OCI-LY1 (cell line): ENCODE data around the gene IL1F10.

Experiments
- H2AFZ ChIP-seq: fragments of 200-600 bp; sonication (generic), shearing (Covaris generic); 2 replicates; pipeline ENCODE4 v1.6.0; 2014; ENCODE audit warnings: antibody characterized with exemption, mild to moderate bottlenecking, low read length
- H3F3A ChIP-seq: fragments of 200-600 bp; sonication (generic), shearing (Covaris generic); 2 replicates; pipeline ENCODE4 v1.6.0; 2014; ENCODE audit warnings: mild to moderate bottlenecking, antibody characterized with exemption, low read length, moderate library complexity; ENCODE audit not compliant: insufficient read depth
- H3K27ac ChIP-seq: fragments of 200-600 bp; sonication (generic); 2 replicates; pipeline ENCODE4 v1.5.1; 2014; ENCODE audit warnings: low read length, mixed run types, mild to moderate bottlenecking, low read depth; ENCODE audit not compliant: poor library complexity, severe bottlenecking
- H3K27me3 ChIP-seq: fragments of 200-600 bp; sonication (generic); 2 replicates; pipeline ENCODE4 v1.6.0; 2014; ENCODE audit warnings: antibody characterized with exemption, mild to moderate bottlenecking, low read length, moderate library complexity; ENCODE audit not compliant: insufficient read depth
- H3K36me3 ChIP-seq: fragments of 200-600 bp; sonication (generic); 2 replicates; pipeline ENCODE4 v1.6.1; 2014; ENCODE audit warnings: mild to moderate bottlenecking, antibody characterized with exemption, low read length, moderate library complexity, mixed read lengths; ENCODE audit not compliant: insufficient read depth
- H3K4me1 ChIP-seq: fragments of 200-600 bp; sonication (generic); 2 replicates; pipeline ENCODE4 v1.5.1; 2014; ENCODE audit warnings: mild to moderate bottlenecking, low read length, moderate library complexity; ENCODE audit not compliant: insufficient read depth, severe bottlenecking
- H3K4me2 ChIP-seq: fragments of 200-600 bp; sonication (generic), shearing (Covaris generic); 2 replicates; pipeline ENCODE4 v1.6.1; 2014; ENCODE audit warnings: low read length
- H3K4me3 ChIP-seq: fragments of 200-600 bp; sonication (generic); 2 replicates; pipeline ENCODE4 v1.5.1; 2014; ENCODE audit warnings: low read length, low read depth, mild to moderate bottlenecking, mixed read lengths; ENCODE audit not compliant: poor library complexity, severe bottlenecking
- H3K79me2 ChIP-seq: fragments of 200-600 bp; shearing (Covaris generic); 2 replicates; pipeline ENCODE4 v1.6.1; 2016; ENCODE audit warnings: mixed run types, low read length, mixed read lengths; ENCODE audit not compliant: insufficient read depth
- H3K9ac ChIP-seq: fragments of 200-600 bp; sonication (generic), shearing (Covaris generic); 2 replicates; pipeline ENCODE4 v1.6.1; 2014; ENCODE audit warnings: mild to moderate bottlenecking, low read length, mixed read lengths
- H3K9me2 ChIP-seq: fragments of 200-600 bp; sonication (generic), shearing (Covaris generic); 2 replicates; pipeline ENCODE4 v1.6.1; 2014; ENCODE audit warnings: low read depth, mild to moderate bottlenecking, low read length, mixed read lengths
- H3K9me3 ChIP-seq: fragments of 200-600 bp; shearing (Covaris generic); 2 replicates; pipeline ENCODE4 v1.6.1; 2014; ENCODE audit warnings: low read length, mixed read lengths
- H4K20me1 ChIP-seq: fragments of 200-600 bp; sonication (generic), shearing (Covaris generic); 2 replicates; pipeline ENCODE4 v1.6.0; 2016; ENCODE audit warnings: mild to moderate bottlenecking, low read length; ENCODE audit not compliant: insufficient read depth
- EZH2 ChIP-seq: fragments of 200-600 bp; sonication (generic), shearing (Covaris generic); IDR thresholded peaks from 2 replicates; pipeline ENCODE4 v1.8.0; 2017; ENCODE audit warnings: borderline replicate concordance, mixed run types, mild to moderate bottlenecking, antibody characterized with exemption, low read length, moderate library complexity, mixed read lengths
- TF ChIP-seq, protein P1 (sequence below): fragments of 200-600 bp; sonication (generic), shearing (Covaris generic); IDR thresholded peaks from 2 replicates; pipeline ENCODE4 v1.5.1; 2017; ENCODE audit warnings: mild to moderate bottlenecking, antibody characterized with exemption, low read length, moderate library complexity, mixed read lengths

The IL1F10 gene

DNA sequence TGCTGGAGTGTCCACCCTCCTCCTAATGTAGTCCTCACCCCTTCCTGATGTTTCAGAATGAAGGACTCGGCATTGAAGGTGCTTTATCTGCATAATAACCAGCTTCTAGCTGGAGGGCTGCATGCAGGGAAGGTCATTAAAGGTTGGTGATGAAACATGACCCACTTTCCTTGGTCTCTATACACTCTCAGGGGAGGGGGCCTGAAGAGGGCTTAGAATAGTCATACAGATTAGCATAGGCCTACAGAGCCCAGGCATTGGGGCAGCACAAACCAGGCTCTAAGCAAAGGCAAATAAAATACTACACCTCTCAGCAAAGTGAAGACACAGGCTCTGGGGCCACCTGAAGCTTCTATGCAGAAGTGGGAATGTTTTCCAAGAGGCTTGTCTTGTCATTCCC lies 7.0 kb upstream of the IL1F10 start:
- Histone ChIP-seq H3K9me3 (no peaks in the 10 kb centered on the region), H4K20me1 (no peaks in the 10 kb centered on the region), H3K27me3 (no peaks in the 10 kb centered on the region), H2AFZ (no peak overlapping the region), H3K79me2 (no peaks in the 10 kb centered on the region), H3K4me3 (no peak overlapping the region), H3K9ac (no peak overlapping the region), H3K4me1 (no peaks in the 10 kb centered on the region), H3K9me2 (no peaks in the 10 kb centered on the region), H3K27ac (no peak overlapping the region), H3K4me2 (no peak overlapping the region), H3F3A (no peaks in the 10 kb centered on the region), H3K36me3 (no peaks in the 10 kb centered on the region)
- TF ChIP-seq EZH2, result no peak
- TF ChIP-seq, protein P1, sequence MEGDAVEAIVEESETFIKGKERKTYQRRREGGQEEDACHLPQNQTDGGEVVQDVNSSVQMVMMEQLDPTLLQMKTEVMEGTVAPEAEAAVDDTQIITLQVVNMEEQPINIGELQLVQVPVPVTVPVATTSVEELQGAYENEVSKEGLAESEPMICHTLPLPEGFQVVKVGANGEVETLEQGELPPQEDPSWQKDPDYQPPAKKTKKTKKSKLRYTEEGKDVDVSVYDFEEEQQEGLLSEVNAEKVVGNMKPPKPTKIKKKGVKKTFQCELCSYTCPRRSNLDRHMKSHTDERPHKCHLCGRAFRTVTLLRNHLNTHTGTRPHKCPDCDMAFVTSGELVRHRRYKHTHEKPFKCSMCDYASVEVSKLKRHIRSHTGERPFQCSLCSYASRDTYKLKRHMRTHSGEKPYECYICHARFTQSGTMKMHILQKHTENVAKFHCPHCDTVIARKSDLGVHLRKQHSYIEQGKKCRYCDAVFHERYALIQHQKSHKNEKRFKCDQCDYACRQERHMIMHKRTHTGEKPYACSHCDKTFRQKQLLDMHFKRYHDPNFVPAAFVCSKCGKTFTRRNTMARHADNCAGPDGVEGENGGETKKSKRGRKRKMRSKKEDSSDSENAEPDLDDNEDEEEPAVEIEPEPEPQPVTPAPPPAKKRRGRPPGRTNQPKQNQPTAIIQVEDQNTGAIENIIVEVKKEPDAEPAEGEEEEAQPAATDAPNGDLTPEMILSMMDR, result no peak

DNA sequence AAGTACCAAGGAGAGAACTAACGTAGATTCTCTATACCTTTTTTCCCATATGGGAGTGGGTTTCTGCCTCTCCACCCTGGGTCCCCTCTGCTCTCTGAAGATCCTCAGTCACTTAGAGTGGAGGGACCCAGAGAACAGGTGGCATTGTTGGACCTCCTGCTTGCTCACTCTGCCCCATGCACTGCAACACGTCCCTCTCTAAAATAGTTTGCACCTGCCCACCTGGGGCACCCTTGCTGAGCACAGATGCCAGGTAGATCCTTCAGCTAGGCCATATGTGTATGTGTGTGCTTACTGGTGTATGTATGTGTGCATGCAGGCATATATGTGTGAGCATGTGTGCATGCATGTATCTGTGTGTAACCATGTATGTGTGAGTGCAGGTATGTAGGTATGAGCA lies 6.5 kb upstream of the IL1F10 start:
- no peak overlapping the region for H3K27ac ChIP-seq
- H3K9me2 ChIP-seq, result no peaks in the 10 kb centered on the region
- no peak for TF ChIP-seq EZH2
- TF ChIP-seq, protein P1, result no peak
- no peaks in the 10 kb centered on the region for H3K79me2 ChIP-seq
- no peaks in the 10 kb centered on the region for H3F3A ChIP-seq
- H3K4me1 ChIP-seq, result no peaks in the 10 kb centered on the region
- no peak overlapping the region for H3K9ac ChIP-seq
- H4K20me1 ChIP-seq, result no peaks in the 10 kb centered on the region
- no peaks in the 10 kb centered on the region for H3K36me3 ChIP-seq
- no peak overlapping the region for H3K4me3 ChIP-seq
- no peak overlapping the region for H2AFZ ChIP-seq
- H3K27me3 ChIP-seq, result no peaks in the 10 kb centered on the region
- H3K9me3 ChIP-seq, result no peaks in the 10 kb centered on the region
- no peak overlapping the region for H3K4me2 ChIP-seq

DNA sequence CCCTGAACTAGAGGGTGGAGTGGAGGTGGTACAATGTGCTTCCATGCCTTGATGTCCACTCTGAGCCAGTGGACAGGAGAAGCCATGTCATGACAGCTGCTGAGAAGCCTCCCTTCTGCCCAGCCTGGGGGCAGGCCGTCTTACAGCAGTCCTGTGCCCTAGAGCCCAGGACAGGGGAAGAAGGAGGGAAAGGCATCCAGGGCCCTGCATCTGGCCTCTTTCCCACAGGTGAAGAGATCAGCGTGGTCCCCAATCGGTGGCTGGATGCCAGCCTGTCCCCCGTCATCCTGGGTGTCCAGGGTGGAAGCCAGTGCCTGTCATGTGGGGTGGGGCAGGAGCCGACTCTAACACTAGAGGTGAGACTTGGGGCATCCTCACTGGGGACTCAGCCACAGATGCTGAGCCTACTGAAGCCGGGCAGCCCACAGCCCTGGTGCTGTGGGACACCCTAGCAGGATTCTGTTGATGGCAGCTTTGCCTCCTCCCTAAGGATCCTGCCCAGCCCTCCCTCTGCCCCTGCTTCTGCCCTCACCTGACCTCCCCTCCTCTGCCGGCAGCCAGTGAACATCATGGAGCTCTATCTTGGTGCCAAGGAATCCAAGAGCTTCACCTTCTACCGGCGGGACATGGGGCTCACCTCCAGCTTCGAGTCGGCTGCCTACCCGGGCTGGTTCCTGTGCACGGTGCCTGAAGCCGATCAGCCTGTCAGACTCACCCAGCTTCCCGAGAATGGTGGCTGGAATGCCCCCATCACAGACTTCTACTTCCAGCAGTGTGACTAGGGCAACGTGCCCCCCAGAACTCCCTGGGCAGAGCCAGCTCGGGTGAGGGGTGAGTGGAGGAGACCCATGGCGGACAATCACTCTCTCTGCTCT lies 5.6 kb upstream of the IL1F10 start:
- H3K4me3 ChIP-seq, result no peak overlapping the region
- no peak overlapping the region for H3K9ac ChIP-seq
- H3K9me3 ChIP-seq, result no peaks in the 10 kb centered on the region
- H3F3A ChIP-seq, result no peaks in the 10 kb centered on the region
- H3K4me2 ChIP-seq, result no peak overlapping the region
- H3K9me2 ChIP-seq, result no peaks in the 10 kb centered on the region
- H3K79me2 ChIP-seq, result no peaks in the 10 kb centered on the region
- no peak for TF ChIP-seq EZH2
- TF ChIP-seq, protein P1, result no peak
- no peak overlapping the region for H3K27ac ChIP-seq
- no peaks in the 10 kb centered on the region for H3K36me3 ChIP-seq
- H2AFZ ChIP-seq, result no peak overlapping the region
- H3K27me3 ChIP-seq, result no peaks in the 10 kb centered on the region
- H4K20me1 ChIP-seq, result no peaks in the 10 kb centered on the region
- no peaks in the 10 kb centered on the region for H3K4me1 ChIP-seq
